Mesenchymal stem cell (in vitro differentiated cells and primary cell): ENCODE results near the gene ZRANB3. TPM values are rescaled to one million over a fixed set of nuclear protein-coding genes. Genes with fewer than 3 reads are reported as not detected.

ENCODE experiments used
- small RNA-seq: library from polyadenylated mRNA; stranded (forward); fragments of <200 nt; extraction: miRNeasy Mini kit (QIAGEN cat#:217004); gene quantifications from one replicate; pipeline ENCODE3, GENCODE V24; 2013; ENCODE audit warnings: low read depth

The ZRANB3 gene

Small RNAs within 50 kb of the gene (small RNA-seq; reads per million reads assigned to genes)
- not detected for gene SNORA40B
